GM18909 (cell line): ENCODE data around the gene HCK.
"Not testable (repeated sequence)": the region's sequence is repeated elsewhere in the genome, so short reads cannot be mapped to it uniquely, and the experiment has no call there.

Experiments
- ATAC-seq: cut with Tn5 transposase; IDR thresholded peaks from one replicate; pipeline ENCODE4 v1.9.1; 2021; ENCODE audit warnings: mild to moderate bottlenecking; ENCODE audit not compliant: unreplicated experiment, poor library complexity

The HCK gene

DNA sequence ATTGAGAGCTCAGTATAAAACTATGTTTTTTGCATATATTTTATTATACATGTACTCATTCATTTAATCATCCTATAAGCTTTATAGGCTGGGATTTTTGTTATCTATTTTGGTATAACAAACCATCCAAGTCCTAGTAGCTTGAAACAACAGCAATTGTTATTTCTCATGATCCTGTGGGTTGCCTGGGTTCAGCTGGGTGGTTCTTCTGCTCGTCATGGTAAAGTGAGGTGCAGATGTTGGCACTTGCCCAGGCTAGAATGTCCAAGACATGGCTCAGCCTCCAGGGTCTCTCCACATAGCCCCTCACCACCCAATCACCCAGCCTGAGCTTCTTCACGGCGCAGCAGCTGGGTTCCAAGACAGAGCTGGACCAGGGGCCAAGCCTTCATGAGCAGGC, 36.7 kb downstream of the HCK start:
- no peak for ATAC-seq

- no peak for ATAC-seq
Measured at GRCh38 chr20:32089637-32090362, 37.8 kb downstream of the HCK start.

DNA sequence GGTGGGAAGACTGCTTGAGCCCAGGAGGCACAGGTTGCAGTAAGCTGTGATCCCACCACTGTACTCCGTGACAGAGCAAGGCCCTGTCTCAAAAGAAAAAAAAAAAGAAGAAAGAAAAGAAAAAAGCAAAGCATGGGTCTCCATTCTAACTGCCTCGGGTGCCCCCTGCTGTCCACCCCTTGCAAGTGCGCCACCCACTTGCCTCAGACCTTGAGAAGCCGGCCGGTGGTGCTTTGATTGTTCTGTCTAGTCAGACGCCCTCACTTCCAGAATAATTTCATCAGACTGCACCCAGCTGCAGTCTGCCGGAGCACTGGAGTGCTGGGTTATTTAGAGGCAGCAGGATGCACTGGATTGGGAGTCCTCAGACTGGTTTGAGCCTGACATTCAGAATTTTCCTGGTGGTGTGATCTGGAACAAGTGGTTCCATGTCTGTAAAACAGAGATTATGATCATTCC, 39.9 kb downstream of the HCK start:
- ATAC-seq = no peak

- ATAC-seq = no peak
Measured at GRCh38 chr20:32098786-32099185, 46.7 kb downstream of the HCK start.

DNA sequence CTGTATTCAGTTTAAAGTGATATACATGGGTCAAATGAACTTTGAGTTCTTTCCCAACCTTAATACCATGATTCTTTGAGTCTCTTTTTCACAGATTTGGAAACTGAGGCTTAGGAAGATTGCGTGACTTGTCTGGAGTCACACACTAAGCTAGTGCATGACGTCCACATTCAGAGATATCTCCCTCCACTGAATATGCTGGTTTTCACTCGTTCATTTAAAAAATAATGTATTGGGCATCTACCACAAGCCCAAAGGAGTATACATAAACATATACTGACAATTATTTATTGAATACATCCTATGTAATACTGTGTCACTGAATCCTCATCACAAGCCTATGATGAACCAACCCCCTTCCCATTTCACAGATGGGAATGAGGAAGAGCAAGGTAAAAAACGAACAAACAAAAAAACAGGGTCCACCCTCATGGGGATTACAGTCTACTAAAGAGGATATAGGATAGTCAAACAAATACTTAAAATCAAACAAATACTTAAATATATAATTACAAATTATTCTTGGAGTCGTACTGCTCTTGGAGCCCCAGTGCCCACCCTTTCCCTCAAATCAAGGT, 56.9 kb downstream of the HCK start:
- no peak for ATAC-seq

DNA sequence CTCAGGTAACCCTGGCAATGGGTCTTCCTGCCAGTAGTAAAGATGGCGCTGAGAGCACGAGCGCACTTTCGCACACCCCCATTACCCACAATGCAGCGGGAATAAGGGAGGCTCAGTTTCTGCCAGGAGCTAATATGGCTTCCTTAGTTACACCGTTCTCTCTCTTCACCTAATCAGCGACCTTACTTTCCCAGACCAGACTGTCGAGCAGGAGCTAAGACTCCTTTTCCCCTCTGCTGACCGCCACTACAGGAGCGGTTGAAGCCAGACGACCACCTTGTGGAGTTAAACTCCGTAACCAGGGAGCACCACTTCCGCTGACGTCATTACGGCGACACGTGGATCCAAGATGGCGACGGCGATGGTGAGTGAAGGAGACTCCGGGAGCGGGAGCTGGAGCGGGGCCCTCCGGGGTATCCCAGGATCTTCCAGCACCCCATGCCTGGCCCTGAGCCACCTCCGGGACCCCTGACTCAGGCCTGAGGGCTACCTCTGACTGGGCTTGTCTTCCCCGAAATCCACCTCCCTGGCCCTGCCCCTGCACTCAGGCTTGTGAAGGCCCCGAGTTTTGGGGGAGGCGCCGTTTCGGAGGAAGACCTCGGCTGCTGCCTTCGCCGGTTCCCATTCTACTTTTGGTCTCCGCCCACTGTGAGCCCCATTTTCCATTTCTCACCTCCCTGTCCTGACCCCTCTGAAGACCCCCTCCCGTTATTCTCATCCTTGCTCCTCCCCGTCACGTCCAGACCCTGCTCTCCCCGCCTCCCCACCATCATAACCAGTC, 57.5 kb downstream of the HCK start, which contains the start of gene TM9SF4:
TSS of gene TM9SF4 (plus strand) at position 323 of the 781 bp plus-strand sequence. CDS start at position 350, 27 bp downstream.
- ATAC-seq = peak; percentile 88

GRCh38 chr20:32110173-32110704, 58.2 kb downstream of the HCK start:
- ATAC-seq = no peak

GRCh38 chr20:32110727-32111126, 58.7 kb downstream of the HCK start:
- no peak for ATAC-seq

GRCh38 chr20:32111156-32111686, 59.2 kb downstream of the HCK start:
- no peak for ATAC-seq

DNA sequence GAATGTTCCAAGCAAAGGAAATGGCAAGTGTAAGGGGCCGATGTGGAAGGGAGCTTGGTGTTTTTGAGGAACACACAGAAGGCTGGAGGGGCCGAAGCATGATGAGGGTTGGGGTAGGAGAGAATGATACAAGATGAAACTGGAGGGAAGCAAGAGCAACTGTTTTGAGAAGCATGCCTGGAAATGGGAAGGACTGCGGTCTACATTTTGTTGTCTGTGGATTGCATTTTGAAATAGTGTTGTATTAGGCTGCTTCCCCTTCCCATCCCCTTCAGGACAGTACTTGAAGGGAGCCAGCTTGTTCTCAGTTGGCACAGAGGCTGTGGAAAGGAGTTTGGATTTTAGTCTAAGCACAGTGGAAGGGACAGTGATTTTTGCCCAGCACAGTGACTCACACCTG, 59.7 kb downstream of the HCK start:
- ATAC-seq = no peak

DNA sequence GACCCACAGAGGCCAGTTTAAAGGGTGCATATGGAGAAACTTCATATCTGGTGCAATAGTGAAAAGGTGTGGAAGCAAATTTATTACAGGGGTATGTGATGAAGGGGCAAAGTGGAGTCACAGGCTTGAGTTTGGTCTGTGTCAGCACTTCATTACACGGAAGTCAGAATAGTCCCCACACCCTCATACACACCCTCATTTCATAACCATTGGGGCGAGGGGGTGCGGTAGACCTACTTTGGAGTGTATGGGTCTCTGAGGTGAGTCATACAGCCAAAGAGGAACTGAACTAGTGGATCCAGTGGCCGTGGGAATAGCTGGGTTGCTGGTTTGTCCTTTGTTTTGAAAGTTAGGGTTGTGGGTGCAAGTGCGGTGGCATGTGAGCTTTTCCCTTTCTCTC, 60.8 kb downstream of the HCK start:
- no peak for ATAC-seq

GRCh38 chr20:32113591-32114260, 61.7 kb downstream of the HCK start:
- no peak for ATAC-seq

- no peak for ATAC-seq
Measured at GRCh38 chr20:32114305-32114960, 62.4 kb downstream of the HCK start.

DNA sequence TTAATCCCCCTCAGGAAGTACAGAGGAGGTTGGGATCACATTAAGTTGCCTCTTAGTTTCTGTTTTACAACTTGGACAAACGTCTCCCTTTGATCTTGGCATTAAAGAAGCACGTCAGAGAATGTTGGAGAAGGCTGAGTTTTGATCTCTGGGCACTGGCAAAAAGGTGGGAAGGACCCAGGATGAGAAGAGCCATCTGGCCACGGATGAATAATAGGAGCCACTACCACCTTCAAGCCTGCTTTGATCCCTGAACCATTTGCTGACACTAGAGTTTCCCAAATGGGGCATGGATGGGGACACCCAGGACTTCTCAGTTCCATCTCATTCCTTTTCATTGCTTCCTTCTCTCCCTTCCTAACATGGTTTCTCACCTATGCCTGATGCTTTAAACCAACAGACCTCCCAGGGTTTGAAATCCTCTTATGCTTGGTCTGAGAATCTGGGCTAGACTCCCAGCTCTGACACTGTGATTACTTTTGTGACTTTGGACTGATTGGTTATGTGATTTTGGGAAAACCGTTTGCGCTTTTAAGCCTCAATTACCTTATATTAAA, 63.2 kb downstream of the HCK start:
- ATAC-seq = no peak

DNA sequence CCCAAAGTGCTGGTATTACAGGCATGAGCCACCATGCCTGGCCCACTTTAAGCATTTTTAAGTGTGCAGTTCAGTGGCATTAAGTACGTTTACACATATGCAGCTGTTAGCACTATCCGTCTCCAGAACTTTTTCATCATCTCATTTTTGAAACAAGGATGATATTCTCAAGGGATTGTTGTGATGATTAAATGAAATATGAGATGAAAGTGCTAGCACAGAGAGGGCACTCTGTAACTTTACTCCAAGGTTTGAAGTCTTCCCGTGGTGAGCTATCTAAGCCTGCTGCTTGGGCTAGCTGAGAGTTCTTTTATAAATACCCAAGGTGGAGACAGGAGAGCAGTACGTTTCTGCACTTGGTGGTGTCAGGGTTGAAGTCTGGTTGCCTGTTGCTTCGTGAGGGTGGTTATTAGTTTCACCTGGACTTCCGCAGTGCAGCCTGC, 64.1 kb downstream of the HCK start:
- ATAC-seq = no peak

DNA sequence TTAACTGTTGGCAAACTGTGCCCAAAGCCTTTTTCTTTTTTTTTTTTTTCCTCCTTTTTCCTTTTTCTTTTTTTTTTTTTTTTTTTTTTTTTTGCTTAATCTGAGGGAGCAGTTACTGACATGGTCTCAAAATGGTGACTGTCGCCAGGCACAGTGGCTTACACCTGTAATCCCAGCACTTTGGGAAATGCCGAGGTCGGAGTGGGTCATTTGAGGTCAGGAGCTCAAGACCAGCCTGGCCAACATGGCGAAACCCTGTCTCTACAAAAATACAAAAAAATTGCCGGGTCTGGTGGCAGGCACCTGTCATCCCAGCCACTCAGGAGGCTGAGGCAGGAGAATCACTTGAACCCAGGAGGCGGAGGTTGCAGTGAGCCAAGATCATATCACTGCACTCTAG, 64.8 kb downstream of the HCK start:
- not testable (repeated sequence) for ATAC-seq

GRCh38 chr20:32118427-32118826, 66.4 kb downstream of the HCK start:
- ATAC-seq = not testable (repeated sequence)

DNA sequence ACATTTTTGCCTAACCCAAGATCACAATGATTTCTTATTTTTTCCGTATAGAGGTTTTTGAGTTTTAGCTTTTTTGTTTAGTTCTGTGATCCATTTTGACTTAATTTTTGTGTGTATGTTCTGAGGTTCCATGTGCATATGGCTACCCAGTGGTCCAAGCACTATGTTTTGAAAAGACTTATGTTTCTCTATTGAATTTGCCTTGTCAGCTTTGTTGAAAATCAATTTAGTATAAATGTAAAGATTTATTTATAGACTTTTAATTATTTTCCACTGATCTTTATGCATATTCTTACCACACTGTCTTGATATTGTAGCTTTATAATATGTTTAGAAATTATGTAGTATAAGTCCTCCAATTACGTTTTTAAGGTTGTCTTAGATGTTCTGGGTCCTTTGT, 67.7 kb downstream of the HCK start:
- ATAC-seq = no peak

DNA sequence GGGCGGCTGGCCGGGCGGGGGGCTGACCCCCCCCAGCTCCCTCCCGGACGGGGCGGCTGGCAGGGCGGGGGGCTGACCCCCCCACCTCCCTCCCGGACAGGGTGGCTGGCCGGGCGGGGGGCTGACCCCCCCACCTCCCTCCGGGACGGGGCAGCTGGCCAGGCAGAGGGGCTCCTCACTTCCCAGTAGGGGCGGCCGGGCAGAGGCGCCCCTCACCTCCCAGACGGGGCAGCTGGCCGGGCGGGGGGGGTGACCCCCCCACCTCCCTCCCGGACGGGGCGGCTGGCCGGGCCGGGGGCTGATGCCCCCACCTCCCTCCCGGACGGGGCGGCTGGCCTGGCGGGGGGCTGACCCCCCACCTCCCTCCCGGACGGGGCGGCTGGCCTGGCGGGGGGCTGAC, 69.9 kb downstream of the HCK start:
- not testable (repeated sequence) for ATAC-seq
